Measurements from ENCODE around the gene AKT1. TPM values are rescaled to one million over a fixed set of nuclear protein-coding genes. Genes with fewer than 3 reads are reported as not detected.

AKT1 gene
- total RNA-seq, 1 donor from 2014 or later, result 133 TPM

DNA sequence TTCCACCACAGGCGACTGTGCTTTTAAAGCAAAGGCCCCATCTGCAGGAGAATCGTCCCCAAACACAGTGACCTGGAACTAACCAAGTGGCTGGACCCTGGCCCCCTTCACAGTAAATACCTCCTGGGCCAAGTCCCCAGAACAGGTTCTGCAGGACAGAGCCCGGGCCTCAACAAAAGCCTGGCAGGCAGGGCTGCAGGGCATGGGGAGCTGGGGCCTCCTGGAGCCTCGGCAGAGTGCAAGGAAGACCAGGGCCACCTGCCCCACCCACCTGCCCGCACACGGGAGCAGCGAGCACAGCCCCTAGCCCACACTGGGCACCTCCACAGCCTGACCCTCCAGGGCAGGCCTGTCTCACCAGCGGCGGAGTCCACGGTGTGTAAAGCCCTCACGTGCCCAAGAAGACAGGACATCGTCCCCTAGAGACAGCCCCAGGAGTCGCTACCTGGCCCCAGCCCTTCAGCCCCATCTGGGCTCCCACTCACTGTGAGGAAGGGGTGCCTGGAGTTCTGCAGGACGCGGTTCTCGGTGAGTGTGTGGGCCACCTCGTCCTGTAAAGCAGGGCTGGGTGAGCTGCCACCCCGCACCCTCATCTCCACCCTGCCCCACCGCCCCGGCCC lies 21.0 kb downstream of the AKT1 start:
- TF ChIP-seq, protein P1, sequence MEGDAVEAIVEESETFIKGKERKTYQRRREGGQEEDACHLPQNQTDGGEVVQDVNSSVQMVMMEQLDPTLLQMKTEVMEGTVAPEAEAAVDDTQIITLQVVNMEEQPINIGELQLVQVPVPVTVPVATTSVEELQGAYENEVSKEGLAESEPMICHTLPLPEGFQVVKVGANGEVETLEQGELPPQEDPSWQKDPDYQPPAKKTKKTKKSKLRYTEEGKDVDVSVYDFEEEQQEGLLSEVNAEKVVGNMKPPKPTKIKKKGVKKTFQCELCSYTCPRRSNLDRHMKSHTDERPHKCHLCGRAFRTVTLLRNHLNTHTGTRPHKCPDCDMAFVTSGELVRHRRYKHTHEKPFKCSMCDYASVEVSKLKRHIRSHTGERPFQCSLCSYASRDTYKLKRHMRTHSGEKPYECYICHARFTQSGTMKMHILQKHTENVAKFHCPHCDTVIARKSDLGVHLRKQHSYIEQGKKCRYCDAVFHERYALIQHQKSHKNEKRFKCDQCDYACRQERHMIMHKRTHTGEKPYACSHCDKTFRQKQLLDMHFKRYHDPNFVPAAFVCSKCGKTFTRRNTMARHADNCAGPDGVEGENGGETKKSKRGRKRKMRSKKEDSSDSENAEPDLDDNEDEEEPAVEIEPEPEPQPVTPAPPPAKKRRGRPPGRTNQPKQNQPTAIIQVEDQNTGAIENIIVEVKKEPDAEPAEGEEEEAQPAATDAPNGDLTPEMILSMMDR (IDR thresholded peaks at IDR 0.05; ENCODE audit: unreplicated experiment), result no peak
- no peaks in the 10 kb centered on the region for H3K9me3 Mint-ChIP-seq (ENCODE audit: unreplicated experiment)
- peaks cover 29% of the 10 kb centered on the region for H3K36me3 Mint-ChIP-seq (ENCODE audit: low read depth, unreplicated experiment)
- no peak overlapping the region for H3K4me3 Mint-ChIP-seq (ENCODE audit: unreplicated experiment)
- no peak for DNase-seq (ENCODE audit: low spot score)
- peaks cover 10% of the 10 kb centered on the region for H3K27me3 Mint-ChIP-seq (ENCODE audit: unreplicated experiment)
- H3K4me1 Mint-ChIP-seq (ENCODE audit: unreplicated experiment), result no peaks in the 10 kb centered on the region
- no peak overlapping the region for H3K27ac Mint-ChIP-seq (ENCODE audit: unreplicated experiment)

DNA sequence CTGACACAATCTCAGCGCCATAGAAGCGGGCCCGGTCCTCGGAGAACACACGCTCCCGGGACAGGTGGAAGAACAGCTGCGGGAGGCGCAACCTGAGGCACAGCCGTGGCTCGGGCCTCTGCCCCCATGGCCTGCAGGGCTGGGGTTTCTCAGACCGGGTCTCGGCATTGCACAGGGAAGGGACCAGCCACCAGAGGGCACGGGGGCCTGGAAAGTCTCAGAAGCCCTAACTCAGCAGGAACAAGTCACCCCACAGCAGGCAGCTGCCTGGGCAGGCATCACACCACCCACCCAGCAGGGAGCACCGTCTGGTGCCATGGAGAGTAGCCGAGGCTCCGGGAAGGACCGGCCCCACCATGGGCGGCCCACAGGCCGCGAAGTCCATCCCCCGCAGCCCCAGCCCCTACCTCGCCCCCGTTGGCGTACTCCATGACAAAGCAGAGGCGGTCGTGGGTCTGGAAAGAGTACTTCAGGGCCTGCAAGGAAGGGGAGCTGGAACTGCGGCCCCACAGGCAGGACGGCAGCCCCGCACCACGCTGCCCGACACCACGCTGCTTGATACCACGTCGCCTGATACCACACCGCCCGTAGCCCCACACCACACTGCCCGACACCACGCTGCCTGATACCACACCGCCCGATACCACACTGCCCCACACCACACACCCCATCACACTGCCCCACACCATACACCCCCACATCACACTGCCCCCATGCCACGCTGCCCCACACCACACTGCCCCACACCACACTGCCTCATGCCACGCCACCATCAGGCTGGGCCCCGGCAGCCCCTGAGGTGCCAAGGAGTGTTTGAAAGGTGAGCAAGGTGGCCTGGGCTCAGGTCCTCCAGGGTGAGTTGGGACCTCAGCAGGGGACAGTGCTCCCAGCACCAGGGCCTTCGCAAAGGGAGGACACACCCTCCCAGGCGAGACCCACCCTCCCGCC lies 21.8 kb downstream of the AKT1 start:
- Mint-ChIP-seq H3K9me3 (ENCODE audit: unreplicated experiment) (no peaks in the 10 kb centered on the region), H3K27me3 (ENCODE audit: unreplicated experiment) (peaks cover 10% of the 10 kb centered on the region), H3K36me3 (ENCODE audit: low read depth, unreplicated experiment) (peaks cover 29% of the 10 kb centered on the region), H3K27ac (ENCODE audit: unreplicated experiment) (no peak overlapping the region), H3K4me3 (ENCODE audit: unreplicated experiment) (peak overlapping the region; percentile 56), H3K4me1 (ENCODE audit: unreplicated experiment) (peaks cover 4% of the 10 kb centered on the region)
- TF ChIP-seq, protein P1 (IDR thresholded peaks at IDR 0.05; ENCODE audit: unreplicated experiment), result no peak
- DNase-seq (ENCODE audit: low spot score), result no peak

- Mint-ChIP-seq H3K9me3 (ENCODE audit: unreplicated experiment) (no peaks in the 10 kb centered on the region), H3K4me1 (ENCODE audit: unreplicated experiment) (peaks cover 11% of the 10 kb centered on the region), H3K4me3 (ENCODE audit: unreplicated experiment) (no peak overlapping the region), H3K36me3 (ENCODE audit: low read depth, unreplicated experiment) (peaks cover 29% of the 10 kb centered on the region), H3K27ac (ENCODE audit: unreplicated experiment) (no peak overlapping the region), H3K27me3 (ENCODE audit: unreplicated experiment) (peaks cover 10% of the 10 kb centered on the region)
- no peak for DNase-seq (ENCODE audit: low spot score)
- TF ChIP-seq, protein P1 (IDR thresholded peaks at IDR 0.05; ENCODE audit: unreplicated experiment), result no peak
These were observed 22.6 kb downstream of the AKT1 start for GRCh38 chr14:104772707-104773504.

GRCh38 chr14:104771918-104772706 lies 23.4 kb downstream of the AKT1 start:
- TF ChIP-seq, protein P1 (IDR thresholded peaks at IDR 0.05; ENCODE audit: unreplicated experiment), result no peak
- Mint-ChIP-seq H3K4me3 (ENCODE audit: unreplicated experiment) (peak overlapping the region; percentile 47), H3K36me3 (ENCODE audit: low read depth, unreplicated experiment) (peaks cover 27% of the 10 kb centered on the region), H3K27ac (ENCODE audit: unreplicated experiment) (no peak overlapping the region), H3K4me1 (ENCODE audit: unreplicated experiment) (peaks cover 19% of the 10 kb centered on the region), H3K9me3 (ENCODE audit: unreplicated experiment) (no peaks in the 10 kb centered on the region), H3K27me3 (ENCODE audit: unreplicated experiment) (peaks cover 12% of the 10 kb centered on the region)
- DNase-seq (ENCODE audit: low spot score), result no peak

Data from endothelial cell (in vitro differentiated cells).